ENCODE results near the gene SYNPO.

Gene SYNPO

GRCh38 chr5:150625831-150626746, 14.4 kb upstream of the SYNPO start:
- DNase-seq, result no peak

GRCh38 chr5:150626853-150627276, 13.6 kb upstream of the SYNPO start:
- no peak for DNase-seq

GRCh38 chr5:150627731-150628545, 12.5 kb upstream of the SYNPO start:
- DNase-seq, result no peak

- no peak for DNase-seq
Observed at GRCh38 chr5:150628936-150629485, 11.4 kb upstream of the SYNPO start.

GRCh38 chr5:150630016-150630415, 10.4 kb upstream of the SYNPO start:
- no peak for DNase-seq

- DNase-seq, result no peak
Observed at GRCh38 chr5:150630461-150631325, 9.8 kb upstream of the SYNPO start.

- DNase-seq, result no peak
Observed at GRCh38 chr5:150631326-150631701, 9.1 kb upstream of the SYNPO start.

GRCh38 chr5:150632305-150633160, 7.9 kb upstream of the SYNPO start:
- no peak for DNase-seq

- DNase-seq, result no peak
Observed at GRCh38 chr5:150633429-150633828, 7.0 kb upstream of the SYNPO start.

GRCh38 chr5:150636391-150637244, 3.8 kb upstream of the SYNPO start:
- no peak for DNase-seq

- no peak for DNase-seq
Observed at GRCh38 chr5:150637245-150638052, 3.0 kb upstream of the SYNPO start.

GRCh38 chr5:150638053-150638444, 2.4 kb upstream of the SYNPO start:
- DNase-seq, result no peak

- DNase-seq, result no peak
Observed at GRCh38 chr5:150638488-150639376, 1.7 kb upstream of the SYNPO start.

GRCh38 chr5:150639377-150639692, 1.1 kb upstream of the SYNPO start:
- no peak for DNase-seq

GRCh38 chr5:150639751-150640150, 709 bp upstream of the SYNPO start:
- no peak for DNase-seq

GRCh38 chr5:150641006-150641570, 628 bp downstream of the SYNPO start:
- no peak for DNase-seq

- no peak for DNase-seq
Observed at GRCh38 chr5:150641824-150642566, 1.5 kb downstream of the SYNPO start.

GRCh38 chr5:150642567-150642927, 2.1 kb downstream of the SYNPO start:
- DNase-seq, result no peak

Measured in activated CD4-positive, alpha-beta T cell treated with anti-CD3 and anti-CD28 coated beads, Interleukin-2, amount 50 U/mL, for 4 hours (primary cell).